Measurements from ENCODE around the gene PGAM5. TPM values are rescaled to one million over a fixed set of nuclear protein-coding genes. Genes with fewer than 3 reads are reported as not detected.

Gene PGAM5
- polyA plus RNA-seq, 2 of the 4 experiments (the other 2 are of a cell fraction), result 29.3 to 51.3 TPM

- Histone ChIP-seq H3K4me1 (no peaks in the 10 kb centered on the region), H3K4me2 (no peak overlapping the region), H3K4me3 (no peak overlapping the region), H3K9me3 (no peaks in the 10 kb centered on the region), H3K27ac (no peak overlapping the region)
- CTCF ChIA-PET, result no interaction called here
- 97% methylated on average over 5 of the region's 5 CpGs for WGBS (ENCODE audit: missing lambda C conversion rate)
- FAIRE-seq, result no peak
- DNase-seq (ENCODE audit: low read depth in 1 of 2, low spot score in 1 of 2), result no peak
- TF ChIP-seq HOXA7 (CRISPR knock-in tag; IDR thresholded peaks at IDR 0.05), result no peak
- no peak for TF ChIP-seq MAX (IDR thresholded peaks at IDR 0.05)
- no peak for TF ChIP-seq MAZ (IDR thresholded peaks at IDR 0.05; ENCODE audit: borderline replicate concordance, low read depth, low read length)
- no peak for TF ChIP-seq HES2 (IDR thresholded peaks at IDR 0.05)
- no peak for TF ChIP-seq HDAC2 (IDR thresholded peaks at IDR 0.05)
- no peak for TF ChIP-seq SREBF2 (IDR thresholded peaks at IDR 0.05)
- no peak for TF ChIP-seq ATOH8 (CRISPR knock-in tag; IDR thresholded peaks at IDR 0.05; ENCODE audit: low read depth)
- no peak for TF ChIP-seq HOXB5 (CRISPR knock-in tag; IDR thresholded peaks at IDR 0.05)
- no peak for TF ChIP-seq EHMT2 (IDR thresholded peaks at IDR 0.05; ENCODE audit: low read depth)
- TF ChIP-seq MAFK (IDR thresholded peaks at IDR 0.05; ENCODE audit: partially characterized antibody), result no peak
- no peak for TF ChIP-seq EHF (CRISPR knock-in tag; IDR thresholded peaks at IDR 0.05)
- TF ChIP-seq NFE2L2 (conservative IDR thresholded peaks at IDR 0.05; ENCODE audit: low read length), result no peak
- POLR2A ChIA-PET, result no interaction called here
- no peak for ATAC-seq
These were observed 36.1 kb upstream of the PGAM5 start for GRCh38 chr12:132674561-132674960.

GRCh38 chr12:132675757-132676432 is 34.7 kb upstream of the PGAM5 start:
- no peak overlapping the region for H3K4me2 ChIP-seq
- no peak overlapping the region for H3K27ac ChIP-seq
- ATAC-seq (no peak), FAIRE-seq (no peak), DNase-seq (ENCODE audit: low read depth in 1 of 2, low spot score in 1 of 2) (no peak)
- H3K4me3 ChIP-seq, result no peak overlapping the region
- ChIA-PET POLR2A (no interaction called here), CTCF (interaction anchor here (1.0 kb wide), 1 partner anchor 522 kb away, joined by 3 read pairs; no protein-coding TSS in a partner anchor)
- no peaks in the 10 kb centered on the region for H3K9me3 ChIP-seq
- WGBS (ENCODE audit: missing lambda C conversion rate), result 94% methylated on average over 14 of the region's 14 CpGs
- no peaks in the 10 kb centered on the region for H3K4me1 ChIP-seq
- no peak for TF ChIP-seq POLR2A (IDR thresholded peaks at IDR 0.05; ENCODE audit: low read length)
- TF ChIP-seq ATOH8 (CRISPR knock-in tag; IDR thresholded peaks at IDR 0.05; ENCODE audit: low read depth), result no peak
- no peak for TF ChIP-seq HOXB5 (CRISPR knock-in tag; IDR thresholded peaks at IDR 0.05)
- no peak for TF ChIP-seq TP53 (CRISPR knock-in tag; IDR thresholded peaks at IDR 0.05)
- TF ChIP-seq HDAC2 (IDR thresholded peaks at IDR 0.05), result no peak
- no peak for TF ChIP-seq FOSL2 (IDR thresholded peaks at IDR 0.05)
- no peak for TF ChIP-seq FOSL2 (CRISPR knock-in tag; IDR thresholded peaks at IDR 0.05)
- no peak for TF ChIP-seq CTCF (IDR thresholded peaks at IDR 0.05)
- TF ChIP-seq GATA3 (IDR thresholded peaks at IDR 0.05; ENCODE audit: borderline replicate concordance), result no peak
- TF ChIP-seq BCL3 (IDR thresholded peaks at IDR 0.05), result no peak
- TF ChIP-seq EHMT2 (IDR thresholded peaks at IDR 0.05; ENCODE audit: low read depth), result no peak

- Histone ChIP-seq H3K9me3 (no peaks in the 10 kb centered on the region), H3K4me1 (no peaks in the 10 kb centered on the region), H3K27ac (no peak overlapping the region), H3K4me2 (no peak overlapping the region), H3K4me3 (no peak overlapping the region)
- ATAC-seq (no peak), DNase-seq (ENCODE audit: low read depth in 1 of 2, low spot score in 1 of 2) (no peak), FAIRE-seq (no peak)
- CTCF ChIA-PET, result no interaction called here
- 91% methylated on average over 9 of the region's 9 CpGs for WGBS (ENCODE audit: missing lambda C conversion rate)
- TF ChIP-seq GATA3 (IDR thresholded peaks at IDR 0.05; ENCODE audit: borderline replicate concordance) (no peak), POLR2AphosphoS2 (conservative IDR thresholded peaks at IDR 0.05; ENCODE audit: low read length) (no peak), JUNB (IDR thresholded peaks at IDR 0.05) (no peak), ZFP36 (IDR thresholded peaks at IDR 0.05; ENCODE audit: borderline replicate concordance, partially characterized antibody) (no peak)
- POLR2A ChIA-PET, result no interaction called here
These were observed 33.1 kb upstream of the PGAM5 start for GRCh38 chr12:132677492-132677891.
